ENCODE measurements around the gene FHIT.

FHIT gene

DNA sequence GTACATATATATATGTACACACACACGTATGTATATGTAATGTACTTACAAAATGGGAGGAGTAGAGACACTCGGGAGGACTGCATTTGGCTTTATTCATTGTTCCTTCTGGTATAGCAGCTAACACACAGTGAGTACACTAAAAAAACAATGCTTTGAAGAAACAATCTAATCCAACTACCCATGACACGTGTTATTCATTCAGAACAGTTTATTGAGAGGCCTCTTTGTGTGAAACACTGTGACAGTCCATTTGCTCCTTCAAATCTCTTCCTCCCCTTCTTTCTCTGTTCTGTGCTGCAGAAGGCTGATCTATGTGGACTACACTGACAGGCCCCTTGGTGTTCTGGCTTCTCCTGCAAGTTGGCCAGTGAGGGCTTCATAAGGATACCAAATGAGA, 1125.6 kb downstream of the FHIT start:
- no peak for DNase-seq (ENCODE audit: low read depth, low spot score)

DNA sequence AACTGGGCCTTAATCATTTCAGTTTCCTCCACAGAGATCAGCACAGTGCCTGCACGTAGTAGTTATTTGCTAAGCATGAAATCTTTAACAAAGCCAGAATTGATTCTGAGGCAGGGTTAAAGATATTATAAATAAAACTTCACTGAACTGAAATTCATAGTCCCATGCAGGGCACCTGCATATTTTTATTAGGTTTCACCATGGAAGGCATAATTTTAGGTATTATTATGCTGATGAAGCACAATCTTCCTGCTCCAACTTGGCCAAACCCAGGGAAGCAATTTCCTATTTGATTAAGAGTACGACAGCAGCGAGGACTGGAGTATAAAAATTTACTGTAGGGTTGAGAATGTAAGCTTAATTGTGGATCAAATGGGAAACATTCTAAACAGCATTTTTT, 1131.0 kb downstream of the FHIT start:
- no peak for DNase-seq (ENCODE audit: low read depth, low spot score)

DNA sequence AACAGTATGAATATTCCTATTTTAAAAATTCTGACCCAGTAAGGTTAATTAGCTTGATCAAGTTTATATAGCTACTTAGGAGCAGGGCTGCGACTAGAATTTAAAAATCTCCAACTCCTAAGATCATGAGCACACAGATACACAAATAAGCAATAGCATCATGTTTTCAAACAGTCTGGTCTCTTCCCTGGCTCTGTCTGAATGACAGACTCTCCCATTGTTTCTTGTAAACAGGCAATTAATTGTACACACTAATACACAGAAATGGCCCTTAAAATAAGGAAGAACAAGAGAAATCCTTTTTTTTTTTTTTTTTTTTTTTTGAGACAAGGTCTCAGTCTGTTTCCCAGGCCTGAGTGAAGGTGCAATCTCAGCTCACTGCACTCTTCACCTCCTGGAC, 1137.1 kb downstream of the FHIT start:
- DNase-seq (ENCODE audit: low read depth, low spot score) = no peak

DNA sequence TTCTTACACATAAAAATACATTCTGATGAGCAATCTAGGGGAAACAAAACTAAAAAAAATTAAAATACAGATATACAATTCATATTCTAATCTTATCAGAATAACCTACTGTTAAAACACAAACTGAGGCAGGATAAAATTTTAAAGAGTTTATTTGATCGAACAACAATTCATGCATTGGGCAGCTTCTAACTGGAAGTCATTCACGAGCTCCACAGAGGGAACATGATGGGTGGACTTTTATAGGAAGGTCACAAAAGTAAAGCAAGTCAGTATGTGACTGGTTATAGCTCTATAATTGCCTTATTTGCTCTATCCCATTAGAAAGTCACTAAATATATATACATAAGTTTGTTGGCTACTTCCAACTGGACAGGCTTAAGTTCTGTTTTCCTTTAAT, 1144.0 kb downstream of the FHIT start:
- no peak for DNase-seq (ENCODE audit: low read depth, low spot score)

DNA sequence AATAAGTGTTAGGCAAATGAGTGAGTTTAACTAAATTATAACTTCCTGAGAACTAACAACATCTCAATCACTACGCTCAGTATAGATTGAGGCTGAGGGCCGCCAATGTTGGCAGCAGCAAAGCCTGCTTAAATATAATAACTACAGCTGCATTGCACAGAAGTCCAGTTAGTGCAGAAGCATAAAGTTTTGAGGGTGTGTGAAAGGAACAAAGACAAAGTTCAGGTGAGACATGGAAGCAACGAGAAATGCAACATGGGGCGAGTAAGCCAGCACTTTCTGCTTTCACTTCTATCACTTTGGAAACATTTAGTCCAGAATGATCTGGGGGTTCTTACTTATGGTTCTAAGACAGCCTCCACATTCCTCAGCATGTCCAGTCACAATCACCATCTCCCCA, 1149.1 kb downstream of the FHIT start:
- no peak for DNase-seq (ENCODE audit: low read depth, low spot score)

DNA sequence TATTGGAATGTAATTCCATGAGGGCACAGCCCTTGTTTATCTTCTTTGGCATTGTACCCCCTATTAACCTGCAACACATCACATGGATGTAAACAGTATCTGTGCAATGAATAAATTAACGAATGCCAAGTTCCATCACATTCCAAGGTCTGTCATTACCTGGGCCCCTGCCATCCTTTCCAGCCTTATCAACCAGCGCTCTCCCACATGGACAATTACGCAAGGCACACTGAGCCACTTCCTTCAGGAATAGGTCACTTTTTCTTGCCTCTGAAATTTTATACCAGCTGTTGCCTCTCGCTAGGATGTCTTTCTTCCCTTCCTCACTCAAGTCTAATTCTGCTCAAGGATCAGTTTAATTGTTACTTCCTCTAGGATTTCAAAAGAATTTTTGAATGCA, 1149.6 kb downstream of the FHIT start:
- DNase-seq (ENCODE audit: low read depth, low spot score) = no peak

DNA sequence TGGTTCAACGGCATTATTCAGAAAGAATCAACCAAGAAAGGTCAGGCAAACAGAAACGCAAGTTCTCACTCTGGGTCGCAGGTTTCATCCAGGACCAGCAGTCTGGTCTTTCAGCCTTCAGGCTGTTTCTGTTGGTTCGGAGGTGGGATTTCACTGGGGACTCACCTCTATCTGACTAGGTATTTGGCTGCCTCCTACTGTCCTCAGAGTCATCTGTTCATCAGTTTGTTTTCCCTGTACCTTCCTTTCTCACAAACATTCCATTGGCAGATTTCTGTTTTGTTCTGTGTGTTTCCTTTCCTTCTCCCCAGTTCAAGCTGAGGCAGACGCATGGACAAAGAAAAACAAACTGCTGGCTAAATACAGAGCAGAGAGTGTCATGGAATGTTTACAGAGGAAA, 1154.8 kb downstream of the FHIT start:
- DNase-seq (ENCODE audit: low read depth, low spot score) = peak; percentile 4

DNA sequence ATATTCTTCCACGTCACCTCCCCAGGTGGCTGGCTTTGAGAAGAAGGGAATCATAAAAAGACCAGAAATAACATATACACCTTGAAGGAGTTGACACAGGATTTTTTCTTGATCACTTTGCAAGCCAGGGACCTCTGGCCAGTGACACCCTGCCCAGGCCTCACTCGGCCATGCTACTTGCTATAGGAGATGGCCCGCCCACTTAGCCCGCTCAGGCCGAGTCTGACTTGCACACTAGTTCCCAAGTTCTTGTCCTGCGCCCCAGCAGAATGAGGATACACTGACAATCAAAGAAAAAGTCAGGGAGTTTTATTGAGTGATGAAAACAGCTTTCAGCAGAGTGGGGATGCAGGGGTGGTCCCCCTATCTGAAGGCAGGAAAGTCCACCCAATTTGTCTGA, 1155.3 kb downstream of the FHIT start:
- DNase-seq (ENCODE audit: low read depth, low spot score) = no peak

DNA sequence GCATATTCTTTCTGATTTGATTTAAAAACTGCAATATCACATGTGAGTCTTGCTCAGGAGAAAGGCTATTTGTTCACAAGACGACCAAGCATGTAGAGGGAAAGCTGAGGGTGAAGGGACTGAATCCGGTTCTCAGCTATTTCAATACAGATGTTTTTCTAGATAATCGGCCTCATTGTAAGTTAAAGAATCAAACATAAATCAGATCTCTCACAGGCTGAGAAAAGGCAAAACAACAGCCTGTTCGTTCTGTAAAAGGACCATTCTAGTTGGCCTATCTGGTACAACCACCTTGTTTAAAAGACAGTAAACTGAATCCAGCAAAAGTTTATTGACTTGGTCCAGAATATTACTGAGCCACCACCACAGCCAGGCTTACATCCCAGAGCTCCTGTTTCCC, 1155.7 kb downstream of the FHIT start:
- no peak for DNase-seq (ENCODE audit: low read depth, low spot score)

DNA sequence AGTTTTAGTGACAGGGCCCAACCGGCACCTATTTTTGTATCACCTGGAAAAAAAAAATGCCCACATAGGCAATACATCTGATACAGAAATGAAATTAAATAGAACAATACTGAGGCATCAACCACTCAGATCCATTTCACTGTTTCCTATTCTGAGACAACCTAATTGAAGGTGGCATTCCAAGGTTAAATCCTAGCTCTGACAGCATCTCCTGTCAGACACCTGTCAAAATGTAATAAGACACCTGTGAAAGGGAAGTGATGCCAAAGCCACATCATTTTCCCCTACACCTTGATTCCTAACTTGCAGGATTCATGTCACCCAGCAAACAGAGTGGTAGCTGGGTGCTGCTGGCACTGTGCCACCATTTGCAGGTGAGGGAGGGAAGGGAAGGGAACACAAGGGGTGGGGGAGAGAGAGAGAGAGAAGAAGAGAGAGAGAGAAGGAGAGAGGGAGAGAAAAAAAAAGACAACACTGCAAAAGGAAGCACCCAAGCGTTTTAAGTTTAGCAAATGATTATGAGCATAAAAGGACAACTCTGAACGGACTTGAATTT, 1156.8 kb downstream of the FHIT start:
- no peak for DNase-seq (ENCODE audit: low read depth, low spot score)

DNA sequence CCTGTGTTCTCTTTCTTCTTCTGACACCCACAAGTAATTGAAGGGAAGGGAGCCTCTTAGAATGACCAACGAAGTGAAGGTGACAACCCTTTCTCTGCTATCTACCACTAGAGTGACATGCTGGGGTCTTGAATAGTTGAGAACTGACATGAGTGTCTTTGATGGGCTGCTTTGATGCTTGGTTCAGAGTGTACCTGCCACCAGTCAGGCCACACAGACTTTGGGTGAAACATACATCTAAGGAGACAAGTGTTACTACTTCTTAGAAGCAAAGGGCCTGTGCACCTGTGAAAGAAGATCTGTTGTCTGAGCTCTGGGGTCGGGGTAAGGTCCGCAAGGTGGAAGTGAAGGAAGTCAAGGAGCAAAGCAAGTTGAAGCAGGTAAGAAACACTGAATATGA, 1160.7 kb downstream of the FHIT start:
- no peak for DNase-seq (ENCODE audit: low read depth, low spot score)

DNA sequence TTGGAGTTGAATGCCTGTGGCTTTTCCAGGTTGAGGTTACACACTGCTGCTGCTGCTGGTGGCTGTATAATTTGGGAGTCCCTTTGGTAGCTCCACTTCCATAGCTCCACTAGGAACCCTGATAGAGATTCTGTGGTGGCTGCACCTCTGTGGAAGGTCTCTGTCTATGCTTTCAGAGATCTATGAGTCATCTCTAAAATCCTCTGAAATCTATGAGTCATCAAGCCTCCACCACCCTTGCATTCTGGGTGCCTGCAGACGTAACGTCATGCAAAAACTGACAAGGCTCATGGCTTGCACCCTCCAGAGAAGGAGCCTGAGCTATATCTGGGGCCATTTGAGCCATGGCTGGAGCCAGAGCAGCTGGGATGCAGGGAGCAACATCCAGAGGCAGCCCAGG, 1164.4 kb downstream of the FHIT start:
- no peak for DNase-seq (ENCODE audit: low read depth, low spot score)

DNA sequence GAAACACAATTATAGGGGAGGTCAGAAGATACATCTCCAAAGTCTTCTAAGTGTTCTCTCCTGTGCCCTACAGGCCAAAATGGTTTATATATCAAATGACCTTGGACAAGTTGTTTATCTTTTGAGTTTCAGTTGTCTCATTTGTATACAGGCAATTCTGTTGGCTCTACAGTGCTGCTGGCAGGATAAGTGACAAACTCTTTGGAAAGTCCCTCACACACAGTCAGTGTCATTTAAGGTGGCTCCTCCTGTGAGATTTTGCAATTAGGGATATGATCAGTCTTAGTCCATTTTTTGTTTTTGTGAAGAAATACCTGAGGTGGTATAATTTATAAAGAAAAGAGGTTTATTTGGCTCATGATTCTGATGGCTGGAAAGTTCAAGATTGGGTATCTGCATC, 1165.6 kb downstream of the FHIT start:
- DNase-seq (ENCODE audit: low read depth, low spot score) = no peak

DNA sequence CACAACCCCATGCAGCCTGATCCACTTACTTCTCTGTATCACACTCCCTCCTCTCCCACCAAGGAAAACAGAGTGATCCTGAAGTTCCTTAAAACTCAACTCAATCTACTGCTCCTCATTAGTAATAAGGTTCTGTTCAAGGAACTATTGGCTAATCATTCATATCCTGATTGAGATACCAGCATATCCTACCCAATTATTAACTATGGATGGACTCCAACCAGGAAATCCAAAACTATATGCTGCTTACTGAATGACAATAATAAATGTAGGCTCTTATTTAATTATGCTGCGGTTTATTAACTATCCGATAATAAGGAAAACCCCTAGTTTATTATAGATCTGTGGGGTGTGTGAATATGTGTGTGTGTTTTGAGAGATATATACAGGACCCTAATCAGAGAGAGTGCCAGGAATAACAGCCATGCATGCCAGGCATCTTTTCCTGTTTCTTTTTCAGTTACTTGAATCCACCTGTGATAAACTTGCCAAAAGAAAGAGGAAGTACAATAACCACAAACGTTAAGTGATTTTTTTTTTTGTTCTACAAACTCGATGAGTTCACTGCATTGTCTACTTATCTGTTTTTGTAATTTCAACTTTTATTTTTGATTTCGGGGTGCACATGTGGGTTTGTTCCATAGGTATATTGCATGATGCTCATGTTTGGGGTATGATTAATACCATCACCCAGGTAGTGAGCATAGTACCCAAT, 1169.7 kb downstream of the FHIT start:
- DNase-seq (ENCODE audit: low read depth, low spot score) = no peak

DNA sequence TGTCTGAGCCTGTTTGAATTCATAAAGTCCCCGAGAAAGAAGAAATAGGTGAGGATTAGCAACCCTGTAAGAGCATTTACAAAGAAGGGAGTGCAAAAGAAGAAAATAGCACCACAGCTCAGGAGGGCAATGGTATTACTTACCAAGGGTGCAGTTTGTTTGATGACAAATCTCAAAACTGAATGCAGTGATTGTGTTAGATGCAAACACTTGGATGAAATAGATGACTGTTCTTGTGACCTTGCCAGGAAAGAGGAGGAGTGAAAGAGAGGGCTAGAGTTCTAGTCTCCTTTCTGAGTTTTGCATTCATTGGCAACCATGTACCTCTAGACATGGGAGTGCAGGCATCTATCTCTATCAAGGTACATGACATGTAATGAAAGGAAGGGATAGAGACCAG, 1170.6 kb downstream of the FHIT start:
- DNase-seq (ENCODE audit: low read depth, low spot score) = no peak

DNA sequence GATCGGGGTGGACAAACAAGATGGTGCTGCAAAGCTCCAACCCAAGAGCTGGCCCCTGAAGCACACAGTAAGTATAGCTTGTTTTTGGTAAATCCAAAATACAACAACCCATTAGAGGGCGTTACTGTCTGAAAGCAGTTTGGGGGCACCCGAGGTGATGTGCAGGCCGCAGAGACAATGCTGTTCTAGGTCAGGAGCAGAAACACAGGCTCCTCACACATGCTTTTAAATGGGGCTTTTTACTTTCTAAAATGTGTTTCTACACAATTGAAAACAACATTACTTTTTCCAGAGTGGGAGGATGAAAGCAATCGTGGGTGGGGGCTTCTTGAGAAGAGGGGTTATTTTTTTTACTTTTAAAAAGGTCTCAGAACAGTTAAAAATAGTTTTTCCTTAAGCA, 1172.2 kb downstream of the FHIT start:
- DNase-seq (ENCODE audit: low read depth, low spot score) = no peak

DNA sequence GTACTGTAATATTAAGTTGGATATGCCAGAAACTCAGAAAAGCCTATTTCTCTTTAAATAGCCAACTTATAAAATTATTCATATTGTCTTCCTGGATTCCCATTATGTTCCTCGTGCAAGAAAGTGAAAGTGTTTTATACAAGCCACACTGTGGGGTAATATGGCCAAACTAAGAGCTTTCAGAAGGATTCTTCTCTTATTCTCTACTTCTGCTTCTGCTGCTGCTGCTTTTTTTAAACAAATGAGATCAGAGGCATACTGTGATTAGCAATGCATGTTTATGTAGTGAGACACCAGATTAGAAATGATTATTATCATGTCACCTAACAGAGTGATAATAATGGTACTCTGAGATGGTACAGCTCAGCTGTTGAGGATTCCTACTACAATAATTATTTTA, 1174.9 kb downstream of the FHIT start:
- DNase-seq (ENCODE audit: low read depth, low spot score) = no peak

DNA sequence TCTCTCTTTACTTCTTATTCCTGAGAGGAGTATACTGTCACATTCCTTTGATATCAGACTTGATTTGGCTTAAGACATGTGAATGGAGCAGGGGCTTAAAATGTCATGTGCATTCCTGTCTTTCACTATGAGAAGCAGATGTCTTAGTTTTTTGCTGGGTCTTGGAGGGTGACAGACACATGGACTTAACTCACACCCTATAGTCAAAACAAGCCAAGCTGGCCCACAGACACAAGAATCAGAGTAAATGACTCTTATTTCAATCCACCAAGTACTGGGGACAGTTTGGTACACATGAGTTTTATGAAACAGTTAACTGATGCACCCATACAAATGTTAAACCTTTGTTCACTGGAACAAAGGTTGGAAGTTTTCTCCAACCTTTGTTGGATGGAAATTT, 1177.3 kb downstream of the FHIT start:
- DNase-seq (ENCODE audit: low read depth, low spot score) = no peak

DNA sequence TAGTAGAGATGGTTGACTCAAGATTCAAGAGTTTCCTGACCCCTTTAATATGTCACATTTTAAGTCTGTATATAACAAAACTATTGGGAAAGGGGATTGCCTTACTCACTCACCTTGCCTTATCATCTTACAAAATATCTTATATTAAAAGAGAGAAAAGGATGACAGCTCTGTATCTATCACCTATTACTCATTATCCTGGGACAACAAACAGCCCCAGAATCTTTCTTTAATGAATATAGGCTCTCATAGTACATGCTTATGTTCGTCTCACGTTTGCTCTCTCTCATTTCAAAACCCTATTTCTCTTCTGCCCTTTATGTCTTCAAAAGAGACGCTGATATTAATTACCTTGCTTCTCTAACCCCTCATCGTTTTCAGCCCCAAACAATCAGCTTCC, 1178.0 kb downstream of the FHIT start:
- no peak for DNase-seq (ENCODE audit: low read depth, low spot score)

DNA sequence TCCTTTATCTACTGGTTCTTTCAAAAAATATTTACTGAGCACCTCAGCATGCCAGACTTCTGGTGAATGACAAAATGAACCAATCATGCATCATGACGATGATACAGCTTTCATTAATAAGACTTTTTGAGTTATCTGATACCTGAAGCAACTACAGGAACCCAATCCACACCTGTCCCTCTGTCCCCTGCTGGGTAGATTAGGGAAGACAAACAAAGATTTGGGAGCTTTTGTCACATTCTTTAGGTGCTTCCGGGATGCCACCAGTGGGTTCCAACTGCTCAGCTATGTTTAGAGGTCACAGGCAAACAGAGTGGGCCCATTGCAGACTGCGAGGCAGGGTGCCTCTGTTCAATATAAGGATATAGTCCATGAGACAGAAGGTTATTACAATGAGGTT, 1180.9 kb downstream of the FHIT start:
- DNase-seq (ENCODE audit: low read depth, low spot score) = no peak

DNA sequence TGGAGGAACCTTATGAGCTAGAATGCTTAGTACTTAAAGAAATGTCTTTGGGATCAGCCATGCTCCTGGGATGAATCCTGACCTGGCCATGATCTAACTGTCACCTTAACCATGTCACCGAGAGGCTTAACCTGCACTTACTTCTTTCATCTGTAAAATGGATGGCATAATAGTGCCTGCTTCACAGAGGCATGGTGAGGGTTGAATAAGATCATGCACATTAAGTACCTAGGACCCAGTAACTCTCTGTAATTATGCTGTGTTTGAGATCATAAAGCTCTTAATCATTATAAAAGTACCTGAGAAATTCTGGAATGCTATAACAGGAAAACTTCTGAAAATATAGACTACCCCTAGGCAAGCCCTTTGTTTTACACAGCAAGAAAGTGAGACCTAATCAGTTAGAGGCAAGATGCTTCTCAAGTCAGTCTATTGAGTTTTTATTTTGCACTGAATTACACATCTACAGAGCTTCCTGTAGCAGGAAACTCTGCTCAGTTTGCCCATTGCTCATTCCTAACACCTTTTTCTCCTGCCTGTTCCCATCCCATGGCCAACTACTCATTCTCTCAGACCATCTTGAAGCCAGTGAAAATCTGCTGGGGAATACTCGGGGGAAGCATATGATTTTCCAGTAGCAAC, 1185.9 kb downstream of the FHIT start:
- no peak for DNase-seq (ENCODE audit: low read depth, low spot score)

DNA sequence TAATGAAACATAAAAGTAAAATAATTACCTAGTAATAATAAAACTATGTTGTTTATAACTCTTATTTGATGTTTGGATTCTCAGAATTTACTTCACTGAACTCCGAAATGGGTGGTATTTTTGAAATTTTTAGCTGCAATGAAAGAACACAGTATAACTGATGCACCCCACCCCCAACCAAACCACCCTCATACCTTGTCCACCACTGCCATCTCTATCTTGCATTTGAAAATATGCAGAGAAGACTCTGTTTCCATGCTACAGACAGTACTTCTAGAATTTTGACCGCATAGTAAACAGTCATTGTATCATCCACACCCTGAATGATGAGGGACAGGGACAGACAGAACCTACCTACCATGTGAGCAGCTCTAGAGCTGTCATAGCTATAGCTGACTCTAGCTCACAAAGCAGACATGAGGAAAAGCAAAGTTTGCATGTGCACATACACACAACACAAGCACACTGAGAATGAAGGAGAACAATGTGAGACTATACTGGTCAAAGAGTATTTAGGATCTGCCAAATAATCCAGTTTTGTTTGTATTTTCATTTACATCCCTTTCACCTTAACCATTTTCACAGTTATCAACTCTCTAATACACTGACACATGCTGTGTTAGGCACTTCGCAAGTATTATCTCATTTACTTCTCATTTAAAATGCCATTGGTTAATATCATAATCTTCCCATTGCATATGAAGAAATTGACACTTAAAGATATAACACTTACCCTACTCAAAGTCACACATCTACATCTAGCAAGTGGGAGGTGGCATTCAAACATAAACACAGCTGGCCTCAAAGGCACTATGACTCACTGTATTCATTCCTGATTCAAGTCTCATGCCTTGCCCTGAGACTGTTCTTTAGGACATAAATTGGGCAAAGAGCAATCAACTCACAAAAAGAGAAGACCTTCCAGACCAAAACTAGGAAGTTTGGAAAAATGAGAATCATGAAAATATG, 1186.8 kb downstream of the FHIT start:
- DNase-seq (ENCODE audit: low read depth, low spot score) = no peak
